DND-41 (cell line): ENCODE results near the gene ABCG1.

ENCODE experiments used
- ATAC-seq: fragments of 200-7000 bp; cut with Tn5 transposase; 3 replicates; pipeline ENCODE4 v1.9.1; 2021; ENCODE audit warnings: low read depth; ENCODE audit not compliant: insufficient read depth
- DNase-seq: peaks from one replicate; pipeline ENCODE4 v3.0.0-alpha.2; 2020
- H2AFZ ChIP-seq: 2 replicates; pipeline ENCODE4 v1.6.0; 2012; ENCODE audit warnings: low read depth, low read length
- H3K27ac ChIP-seq: 2 replicates; pipeline ENCODE4 v1.5.1; 2012; ENCODE audit warnings: low read length, inconsistent platforms
- H3K27me3 ChIP-seq: fragments of 200-600 bp; sonication (generic); 2 replicates; pipeline ENCODE4 v1.6.0; 2012; ENCODE audit warnings: low read length, mild to moderate bottlenecking, inconsistent platforms; ENCODE audit not compliant: insufficient read depth, poor library complexity
- H3K36me3 ChIP-seq: 2 replicates; pipeline ENCODE4 v1.5.1; 2012; ENCODE audit warnings: low read length, inconsistent platforms; ENCODE audit not compliant: insufficient read depth
- H3K4me1 ChIP-seq: 2 replicates; pipeline ENCODE4 v1.5.1; 2012; ENCODE audit warnings: mild to moderate bottlenecking, low read length; ENCODE audit not compliant: insufficient read depth
- H3K4me2 ChIP-seq: 2 replicates; pipeline ENCODE4 v1.6.0; 2012; ENCODE audit warnings: mild to moderate bottlenecking, moderate library complexity, low read length, inconsistent platforms; ENCODE audit not compliant: insufficient read depth
- H3K4me3 ChIP-seq, 2 experiments: fragments of 200-600 bp in 1 of 2; shearing (Covaris generic) in 1 of 2; 2 replicates each; pipeline ENCODE4 v1.5.1; 2012 to 2016; ENCODE audit warnings: inconsistent platforms in 2 of 2, low read length in 2 of 2, mild to moderate bottlenecking in 2 of 2, low read depth in 1 of 2, moderate library complexity in 1 of 2
- H3K79me2 ChIP-seq: 2 replicates; pipeline ENCODE4 v1.6.0; 2012; ENCODE audit warnings: low read length, inconsistent platforms; ENCODE audit not compliant: insufficient read depth
- H3K9ac ChIP-seq: 2 replicates; pipeline ENCODE4 v1.6.0; 2012; ENCODE audit warnings: low read depth, mild to moderate bottlenecking, inconsistent platforms, low read length, moderate library complexity
- H3K9me3 ChIP-seq: 2 replicates; pipeline ENCODE4 v1.5.1; 2012; ENCODE audit warnings: low read length, moderate library complexity, mild to moderate bottlenecking, inconsistent platforms; ENCODE audit not compliant: insufficient read depth, severe bottlenecking
- H4K20me1 ChIP-seq: 2 replicates; pipeline ENCODE4 v1.6.0; 2012; ENCODE audit warnings: low read length; ENCODE audit not compliant: insufficient read depth
- CTCF ChIP-seq: IDR thresholded peaks from 2 replicates; pipeline ENCODE4 v1.5.1; 2012; ENCODE audit warnings: borderline replicate concordance, low read length, moderate library complexity, mild to moderate bottlenecking; ENCODE audit not compliant: poor library complexity, severe bottlenecking; ENCODE audit errors: extremely low read depth
- EZH2 ChIP-seq: IDR thresholded peaks from 3 replicates; pipeline ENCODE4 v1.6.1; 2012; ENCODE audit warnings: borderline replicate concordance, low read depth, mild to moderate bottlenecking, moderate library complexity, low read length, inconsistent platforms; ENCODE audit not compliant: severe bottlenecking

ABCG1 gene

GRCh38 chr21:42316891-42317290 lies 98.0 kb downstream of the ABCG1 start:
- H3K27ac ChIP-seq, result no peak overlapping the region
- no peaks in the 10 kb centered on the region for H3K36me3 ChIP-seq
- TF ChIP-seq EZH2, result no peak
- no peak for TF ChIP-seq CTCF
- no peak overlapping the region for H3K4me2 ChIP-seq
- no peaks in the 10 kb centered on the region for H4K20me1 ChIP-seq
- H3K4me3 ChIP-seq, result no peak overlapping the region
- no peaks in the 10 kb centered on the region for H3K4me1 ChIP-seq
- no peaks in the 10 kb centered on the region for H3K27me3 ChIP-seq
- no peaks in the 10 kb centered on the region for H3K79me2 ChIP-seq
- H3K9ac ChIP-seq, result no peak overlapping the region
- no peak for ATAC-seq
- no peak for DNase-seq
- no peak overlapping the region for H2AFZ ChIP-seq
- no peaks in the 10 kb centered on the region for H3K9me3 ChIP-seq

DNA sequence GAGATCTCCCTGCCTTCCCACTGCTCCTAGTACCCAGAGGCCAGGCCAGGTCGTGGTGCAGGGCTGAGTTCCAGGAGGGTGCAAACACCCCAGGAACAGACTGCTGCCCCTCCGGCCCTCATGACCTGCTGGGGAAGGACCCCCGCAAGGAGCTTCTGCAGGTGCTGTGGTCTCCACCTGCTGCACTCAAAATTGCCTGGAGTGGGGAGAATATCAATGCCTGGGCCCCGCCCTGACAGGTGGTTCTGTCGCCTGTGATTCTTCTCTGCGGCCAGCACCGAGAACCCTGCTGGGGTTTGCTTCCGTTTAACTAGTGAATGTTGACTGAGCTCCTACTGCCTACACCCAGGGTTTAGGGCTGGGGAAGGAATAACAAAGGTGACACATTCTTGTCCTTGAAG lies 98.4 kb downstream of the ABCG1 start:
- TF ChIP-seq CTCF (no peak), EZH2 (no peak)
- H3K4me1 ChIP-seq, result no peaks in the 10 kb centered on the region
- ATAC-seq (no peak), DNase-seq (no peak)
- no peak overlapping the region for H3K9ac ChIP-seq
- H3K9me3 ChIP-seq, result no peaks in the 10 kb centered on the region
- H3K4me2 ChIP-seq, result no peak overlapping the region
- no peak overlapping the region for H2AFZ ChIP-seq
- no peaks in the 10 kb centered on the region for H4K20me1 ChIP-seq
- H3K36me3 ChIP-seq, result no peaks in the 10 kb centered on the region
- H3K27ac ChIP-seq, result no peak overlapping the region
- no peaks in the 10 kb centered on the region for H3K79me2 ChIP-seq
- H3K27me3 ChIP-seq, result no peaks in the 10 kb centered on the region
- no peak overlapping the region for H3K4me3 ChIP-seq

- Histone ChIP-seq H3K27me3 (no peaks in the 10 kb centered on the region), H3K4me3 (no peak overlapping the region), H3K4me2 (no peak overlapping the region), H3K9me3 (no peaks in the 10 kb centered on the region), H4K20me1 (no peaks in the 10 kb centered on the region), H3K27ac (no peak overlapping the region), H3K79me2 (no peaks in the 10 kb centered on the region), H3K9ac (no peak overlapping the region), H2AFZ (no peak overlapping the region), H3K4me1 (no peaks in the 10 kb centered on the region), H3K36me3 (no peaks in the 10 kb centered on the region)
- DNase-seq (no peak), ATAC-seq (no peak)
- TF ChIP-seq CTCF (no peak), EZH2 (no peak)
Observed at GRCh38 chr21:42317826-42318746, 99.1 kb downstream of the ABCG1 start.
